GM12878 (cell line): ENCODE data around the gene ZBTB24. TPM values are rescaled to one million over a fixed set of nuclear protein-coding genes. Genes with fewer than 3 reads are reported as not detected.

Experiments used
- ATAC-seq: fragments of 200-7000 bp; cut with Tn5 transposase; 3 replicates; pipeline ENCODE4 v1.9.1; 2020; ENCODE audit warnings: mild to moderate bottlenecking, moderate library complexity
- BruUV-seq: library from RNA; stranded (reverse); fragments of 400-500 nt; replicated peaks from 2 replicates; lab custom pipeline; 2021; lab: Mats Ljungman, UMichigan
- CTCF ChIA-PET: fragments of 300-600 bp; sonication (Branson Sonifier 250); formaldehyde crosslinking; extraction: SDS; loops from one replicate; lab custom pipeline; 2021; ENCODE audit warnings: inconsistent platforms; lab: Yijun Ruan, JAX
- POLR2A ChIA-PET: fragments of 350-600 bp; formaldehyde crosslinking; extraction: SDS; loops from one replicate; lab custom pipeline; 2021; ENCODE audit warnings: inconsistent platforms; lab: Charles Lee
- RAD21 ChIA-PET: fragments of 300-600 bp; sonication (Branson Sonifier 250); formaldehyde crosslinking; loops from one replicate; lab custom pipeline; 2023; ENCODE audit warnings: antibody characterized with exemption; ENCODE audit not compliant: unreplicated experiment; lab: Charles Lee
- SMC1A ChIA-PET: fragments of 300-600 bp; sonication (Branson Sonifier 250); formaldehyde crosslinking; loops from one replicate; lab custom pipeline; 2023; ENCODE audit not compliant: unreplicated experiment, uncharacterized antibody; lab: Charles Lee
- DNase-seq: peaks from one replicate; pipeline ENCODE4 v3.0.0-alpha.2; 2011; ENCODE audit warnings: low read depth, low spot score
- FAIRE-seq: peaks from 3 replicates; lab custom pipeline; 2011; peaks lifted over from hg19 to GRCh38; lab: Jason Lieb, UNC
- H2AFZ ChIP-seq: 2 replicates; pipeline ENCODE4 v1.6.0; 2011; ENCODE audit warnings: low read depth, low read length, control low read depth; ENCODE audit not compliant: control insufficient read depth
- H3K27ac ChIP-seq: 2 replicates; pipeline ENCODE4 v1.5.1; 2011; ENCODE audit warnings: control low read depth; ENCODE audit not compliant: control insufficient read depth, insufficient read depth
- H3K27me3 ChIP-seq, 2 experiments: replicated peaks in 1 of 2; 2 replicates each; pipeline versions ENCODE4 v1.6.0 to v1.6.1; 2011; ENCODE audit warnings: low read length in 1 of 2; ENCODE audit not compliant: control insufficient read depth in 2 of 2, insufficient read depth in 2 of 2
- H3K36me3 ChIP-seq, 2 experiments: 2 replicates each; pipeline ENCODE4 v1.5.1; 2011; ENCODE audit warnings: low read length in 1 of 2; ENCODE audit not compliant: control insufficient read depth in 2 of 2, insufficient read depth in 2 of 2
- H3K4me1 ChIP-seq: 2 replicates; pipeline ENCODE4 v1.6.1; 2011; ENCODE audit warnings: mild to moderate bottlenecking, low read length, moderate library complexity, mixed read lengths; ENCODE audit not compliant: control insufficient read depth, insufficient read depth
- H3K4me2 ChIP-seq: 2 replicates; pipeline ENCODE4 v1.6.0; 2011; ENCODE audit warnings: control low read depth; ENCODE audit not compliant: control insufficient read depth, insufficient read depth
- H3K4me3 ChIP-seq: fragments of 200-600 bp; sonication (generic); 2 replicates; pipeline ENCODE4 v1.5.1; 2016
- H3K79me2 ChIP-seq: 2 replicates; pipeline ENCODE4 v1.6.0; 2011; ENCODE audit warnings: low read length; ENCODE audit not compliant: control insufficient read depth, insufficient read depth
- H3K9ac ChIP-seq: 2 replicates; pipeline ENCODE4 v1.8.0; 2011; ENCODE audit warnings: low read length, control low read depth, mixed read lengths; ENCODE audit not compliant: control insufficient read depth, insufficient read depth
- H3K9me3 ChIP-seq: replicated peaks from 3 replicates; pipeline ENCODE4 v1.5.1; 2011; ENCODE audit warnings: mild to moderate bottlenecking, low read length; ENCODE audit not compliant: control insufficient read depth, insufficient read depth
- H4K20me1 ChIP-seq: 2 replicates; pipeline ENCODE4 v1.6.0; 2011; ENCODE audit not compliant: control insufficient read depth, insufficient read depth
- ASH2L ChIP-seq: fragments of 300-600, 200-600 bp; sonication (generic); IDR thresholded peaks from 2 replicates; pipeline ENCODE4 v1.6.1; 2017; ENCODE audit warnings: low read depth, mild to moderate bottlenecking, borderline replicate concordance
- FOXK2 ChIP-seq: fragments of 450-650 bp; IDR thresholded peaks from 2 replicates; pipeline ENCODE4 v1.6.1; 2017; ENCODE audit warnings: mild to moderate bottlenecking, moderate library complexity
- HDAC6 ChIP-seq: fragments of 200-600 bp; sonication (generic); IDR thresholded peaks from one replicate; pipeline ENCODE4 v1.8.0; 2017; ENCODE audit warnings: antibody characterized with exemption; ENCODE audit not compliant: unreplicated experiment
- IKZF1 ChIP-seq: fragments of 450-650 bp; conservative IDR thresholded peaks from 2 replicates; pipeline ENCODE4 v1.6.1; 2017; ENCODE audit warnings: antibody characterized with exemption, mild to moderate bottlenecking
- NR2C2 ChIP-seq: IDR thresholded peaks from 2 replicates; pipeline ENCODE4 v1.6.1; 2011; ENCODE audit warnings: borderline replicate concordance, low read depth; ENCODE audit not compliant: control insufficient read depth, insufficient read length
- POLR2A ChIP-seq: IDR thresholded peaks from 2 replicates; pipeline ENCODE4 v1.6.1; 2011; ENCODE audit warnings: low read depth, mild to moderate bottlenecking, low read length
- POLR2AphosphoS2 ChIP-seq: IDR thresholded peaks from 2 replicates; pipeline ENCODE4 v1.6.1; 2011; ENCODE audit warnings: low read depth, mild to moderate bottlenecking, low read length, improper control_type of control experiment, moderate library complexity
- POLR2AphosphoS5 ChIP-seq: IDR thresholded peaks from 2 replicates; pipeline ENCODE4 v1.6.1; 2011; ENCODE audit warnings: mild to moderate bottlenecking, low read length, inconsistent platforms
- RAD51 ChIP-seq: fragments of 450-650 bp; IDR thresholded peaks from 2 replicates; pipeline ENCODE4 v1.6.1; 2016; ENCODE audit warnings: moderate library complexity, mild to moderate bottlenecking, inconsistent platforms
- WGBS: methylation state at CpG from one replicate; pipeline ENCODE4 v1.1.6; 2016; ENCODE audit warnings: low lambda C conversion rate; ENCODE audit not compliant: insufficient replicate concordance, insufficient coverage; ENCODE audit errors: missing lambda C conversion rate; 5-methylcytosine and 5-hydroxymethylcytosine counted together
- in situ Hi-C: fragments of 300-500 bp; cut with MboI; formaldehyde crosslinking; loops from 9 replicates; pipeline ENCODE4 v1.14.3; 2018; ENCODE audit warnings: mixed read lengths
- intact Hi-C: fragments of 100-400 bp; cut with micrococcal nuclease; formaldehyde crosslinking; loops from one replicate; pipeline ENCODE4 v1.14.2; 2022; ENCODE audit not compliant: unreplicated experiment
- polyA plus RNA-seq, 11 experiments: library from polyadenylated mRNA; depleted of rRNA in 4 of 11; unstranded in 6 of 11; stranded (reverse) in 5 of 11; fragments of >200 nt; fragmentation: Nextera tagmentation in 4 of 11; fragmentation: Illumina TruSeq in 1 of 11; extraction: Ambion mirVana in 4 of 11; extraction: Trizol in 1 of 11; gene quantifications; 1 replicate in 1 of 11; 2 replicates in 10 of 11; pipeline versions ENCODE4 v1.2.1 to v1.2.3, GENCODE V29; 2011 to 2016; ENCODE audit warnings: inconsistent platforms in 2 of 11, missing spikeins in 2 of 11, low read depth in 1 of 11
- total RNA-seq, 4 experiments: library from RNA; depleted of rRNA in 3 of 4; stranded (reverse); fragments of >200 nt in 3 of 4; fragmentation: Illumina TruSeq in 1 of 4; extraction: Trizol in 1 of 4; gene quantifications; 2 replicates each; pipeline versions ENCODE4 v1.2.1 to v1.2.3, GENCODE V29; 2013 to 2021
- TF ChIP-seq, protein P1 (sequence below): IDR thresholded peaks from 2 replicates; pipeline ENCODE4 v1.6.1; 2012; ENCODE audit warnings: low read depth, low read length, improper control_type of control experiment
- TF ChIP-seq, protein P2 (sequence below): IDR thresholded peaks from 2 replicates; pipeline ENCODE4 v1.6.1; 2011; ENCODE audit warnings: mild to moderate bottlenecking, low read depth, low read length, moderate library complexity; ENCODE audit not compliant: insufficient replicate concordance
- TF ChIP-seq, protein P3 (sequence below): IDR thresholded peaks from 2 replicates; pipeline ENCODE4 v1.6.1; 2012; ENCODE audit warnings: improper control_type of control experiment, low read depth, low read length; ENCODE audit not compliant: insufficient replicate concordance

Gene ZBTB24
- total and polyA plus RNA-seq, 10 of the 15 experiments (the other 5 are each of a cell fraction or from before 2014, with no cell fraction given): 2.9 to 17.7 (median 8.5) TPM

DNA sequence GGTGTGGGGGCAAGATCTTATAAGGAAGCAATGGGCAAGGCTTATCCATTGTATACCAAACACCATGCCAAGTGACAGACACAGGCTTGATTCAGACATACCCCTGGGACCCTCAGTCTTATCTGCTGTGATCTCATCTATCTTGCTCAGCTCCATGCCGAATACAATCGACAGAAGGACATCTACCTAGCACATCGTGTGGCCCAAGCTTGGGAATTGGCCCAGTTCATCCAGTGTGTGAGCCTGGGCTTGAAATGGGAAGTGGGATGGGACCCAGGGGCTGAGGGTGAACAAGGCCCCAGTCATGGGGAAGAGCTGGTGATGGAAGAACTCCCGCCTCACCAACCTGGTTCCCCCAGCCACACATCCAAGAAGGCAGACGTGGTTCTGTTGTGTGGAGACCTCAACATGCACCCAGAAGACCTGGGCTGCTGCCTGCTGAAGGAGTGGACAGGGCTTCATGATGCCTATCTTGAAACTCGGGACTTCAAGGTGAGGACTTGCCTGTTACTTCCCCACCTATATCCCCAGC, 40.6 kb downstream of the ZBTB24 start:
- BruUV-seq: no TSS peak
- H2AFZ ChIP-seq: no peak overlapping the region
- no peak overlapping the region for H3K4me3 ChIP-seq
- H3K27me3 ChIP-seq: no peaks in the 10 kb centered on the region
- ChIA-PET SMC1A (interaction anchor here (1.3 to 4.7 kb wide), 9 partner anchors 12 to 254 kb away, joined by 3 to 34 read pairs (median 6); partner anchors contain the start of genes MICAL1 and ZBTB24), RAD21 (interaction anchor here (1.0 to 4.4 kb wide), 5 partner anchors 23 to 63 kb away, joined by 3 to 34 read pairs (median 4); partner anchors contain the start of gene ZBTB24), CTCF (interaction anchor here (0.6 to 4.8 kb wide), 10 partner anchors 8 to 675 kb away, joined by 3 to 30 read pairs (median 9); partner anchors contain the start of genes CD164, MICAL1 and ZBTB24), POLR2A (interaction anchor here (1.2 to 5.5 kb wide), 6 partner anchors 12 to 60 kb away, joined by 4 to 74 read pairs (median 7); partner anchors contain the start of genes CD164 and MICAL1)
- no peak overlapping the region for H3K9ac ChIP-seq
- no peak overlapping the region for H3K27ac ChIP-seq
- H3K36me3 ChIP-seq: peaks cover 11 to 19% of the 10 kb centered on the region in 2 experiments
- 92% methylated on average over 6 of the region's 6 CpGs for WGBS
- TF ChIP-seq, protein P1, sequence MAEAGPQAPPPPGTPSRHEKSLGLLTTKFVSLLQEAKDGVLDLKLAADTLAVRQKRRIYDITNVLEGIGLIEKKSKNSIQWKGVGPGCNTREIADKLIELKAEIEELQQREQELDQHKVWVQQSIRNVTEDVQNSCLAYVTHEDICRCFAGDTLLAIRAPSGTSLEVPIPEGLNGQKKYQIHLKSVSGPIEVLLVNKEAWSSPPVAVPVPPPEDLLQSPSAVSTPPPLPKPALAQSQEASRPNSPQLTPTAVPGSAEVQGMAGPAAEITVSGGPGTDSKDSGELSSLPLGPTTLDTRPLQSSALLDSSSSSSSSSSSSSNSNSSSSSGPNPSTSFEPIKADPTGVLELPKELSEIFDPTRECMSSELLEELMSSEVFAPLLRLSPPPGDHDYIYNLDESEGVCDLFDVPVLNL: no peak
- no peak for TF ChIP-seq IKZF1
- peak; percentile 25; the same call in 1 of the 2 replicates for TF ChIP-seq POLR2AphosphoS2
- TF ChIP-seq RAD51: no peak
- no peak for TF ChIP-seq ASH2L
- TF ChIP-seq, protein P2, sequence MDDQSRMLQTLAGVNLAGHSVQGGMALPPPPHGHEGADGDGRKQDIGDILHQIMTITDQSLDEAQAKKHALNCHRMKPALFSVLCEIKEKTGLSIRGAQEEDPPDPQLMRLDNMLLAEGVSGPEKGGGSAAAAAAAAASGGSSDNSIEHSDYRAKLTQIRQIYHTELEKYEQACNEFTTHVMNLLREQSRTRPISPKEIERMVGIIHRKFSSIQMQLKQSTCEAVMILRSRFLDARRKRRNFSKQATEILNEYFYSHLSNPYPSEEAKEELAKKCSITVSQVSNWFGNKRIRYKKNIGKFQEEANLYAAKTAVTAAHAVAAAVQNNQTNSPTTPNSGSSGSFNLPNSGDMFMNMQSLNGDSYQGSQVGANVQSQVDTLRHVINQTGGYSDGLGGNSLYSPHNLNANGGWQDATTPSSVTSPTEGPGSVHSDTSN: no peak
- no peak for TF ChIP-seq NR2C2
- peak; percentile 57; the same call in 1 of the 2 replicates for TF ChIP-seq POLR2AphosphoS5
- TF ChIP-seq, protein P3, sequence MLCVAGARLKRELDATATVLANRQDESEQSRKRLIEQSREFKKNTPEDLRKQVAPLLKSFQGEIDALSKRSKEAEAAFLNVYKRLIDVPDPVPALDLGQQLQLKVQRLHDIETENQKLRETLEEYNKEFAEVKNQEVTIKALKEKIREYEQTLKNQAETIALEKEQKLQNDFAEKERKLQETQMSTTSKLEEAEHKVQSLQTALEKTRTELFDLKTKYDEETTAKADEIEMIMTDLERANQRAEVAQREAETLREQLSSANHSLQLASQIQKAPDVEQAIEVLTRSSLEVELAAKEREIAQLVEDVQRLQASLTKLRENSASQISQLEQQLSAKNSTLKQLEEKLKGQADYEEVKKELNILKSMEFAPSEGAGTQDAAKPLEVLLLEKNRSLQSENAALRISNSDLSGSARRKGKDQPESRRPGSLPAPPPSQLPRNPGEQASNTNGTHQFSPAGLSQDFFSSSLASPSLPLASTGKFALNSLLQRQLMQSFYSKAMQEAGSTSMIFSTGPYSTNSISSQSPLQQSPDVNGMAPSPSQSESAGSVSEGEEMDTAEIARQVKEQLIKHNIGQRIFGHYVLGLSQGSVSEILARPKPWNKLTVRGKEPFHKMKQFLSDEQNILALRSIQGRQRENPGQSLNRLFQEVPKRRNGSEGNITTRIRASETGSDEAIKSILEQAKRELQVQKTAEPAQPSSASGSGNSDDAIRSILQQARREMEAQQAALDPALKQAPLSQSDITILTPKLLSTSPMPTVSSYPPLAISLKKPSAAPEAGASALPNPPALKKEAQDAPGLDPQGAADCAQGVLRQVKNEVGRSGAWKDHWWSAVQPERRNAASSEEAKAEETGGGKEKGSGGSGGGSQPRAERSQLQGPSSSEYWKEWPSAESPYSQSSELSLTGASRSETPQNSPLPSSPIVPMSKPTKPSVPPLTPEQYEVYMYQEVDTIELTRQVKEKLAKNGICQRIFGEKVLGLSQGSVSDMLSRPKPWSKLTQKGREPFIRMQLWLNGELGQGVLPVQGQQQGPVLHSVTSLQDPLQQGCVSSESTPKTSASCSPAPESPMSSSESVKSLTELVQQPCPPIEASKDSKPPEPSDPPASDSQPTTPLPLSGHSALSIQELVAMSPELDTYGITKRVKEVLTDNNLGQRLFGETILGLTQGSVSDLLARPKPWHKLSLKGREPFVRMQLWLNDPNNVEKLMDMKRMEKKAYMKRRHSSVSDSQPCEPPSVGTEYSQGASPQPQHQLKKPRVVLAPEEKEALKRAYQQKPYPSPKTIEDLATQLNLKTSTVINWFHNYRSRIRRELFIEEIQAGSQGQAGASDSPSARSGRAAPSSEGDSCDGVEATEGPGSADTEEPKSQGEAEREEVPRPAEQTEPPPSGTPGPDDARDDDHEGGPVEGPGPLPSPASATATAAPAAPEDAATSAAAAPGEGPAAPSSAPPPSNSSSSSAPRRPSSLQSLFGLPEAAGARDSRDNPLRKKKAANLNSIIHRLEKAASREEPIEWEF: no peak
- TF ChIP-seq FOXK2: no peak
- TF ChIP-seq HDAC6: no peak
- 0 out of 2 replicates have a peak, but pooled peaks have one; percentile 50 for TF ChIP-seq POLR2A
- DNase-seq (no peak), ATAC-seq (no peak), FAIRE-seq (no peak)
- H3K9me3 ChIP-seq: no peaks in the 10 kb centered on the region
- peaks cover 12% of the 10 kb centered on the region for H3K4me1 ChIP-seq
- no peaks in the 10 kb centered on the region for H4K20me1 ChIP-seq
- H3K79me2 ChIP-seq: peaks cover 7% of the 10 kb centered on the region
- in situ Hi-C loops: no loop called here
- peak overlapping the region; percentile 97 for H3K4me2 ChIP-seq
- intact Hi-C loops: no loop called here
